Testis (tissue), 2 donors: ENCODE results near the gene FLACC1.
"Not testable (repeated sequence)": the region's sequence is repeated elsewhere in the genome, so short reads cannot be mapped to it uniquely, and the experiment has no call there.

Source experiments
- POLR2A ChIP-seq: fragments of 450-650 bp; IDR thresholded peaks from one replicate; pipeline ENCODE4 v1.6.1; 2017; ENCODE audit warnings: antibody characterized with exemption, mild to moderate bottlenecking, moderate library complexity
- TF ChIP-seq, protein P1 (sequence below), 3 experiments: fragments of 450-650 bp in 2 of 3; fragments of 200-600 bp in 1 of 3; sonication (generic) in 1 of 3; IDR thresholded peaks; one replicate each; pipeline ENCODE4 v1.5.1; 2016 to 2019; ENCODE audit warnings: antibody characterized with exemption in 3 of 3, mild to moderate bottlenecking in 2 of 3, moderate library complexity in 1 of 3

DNA sequence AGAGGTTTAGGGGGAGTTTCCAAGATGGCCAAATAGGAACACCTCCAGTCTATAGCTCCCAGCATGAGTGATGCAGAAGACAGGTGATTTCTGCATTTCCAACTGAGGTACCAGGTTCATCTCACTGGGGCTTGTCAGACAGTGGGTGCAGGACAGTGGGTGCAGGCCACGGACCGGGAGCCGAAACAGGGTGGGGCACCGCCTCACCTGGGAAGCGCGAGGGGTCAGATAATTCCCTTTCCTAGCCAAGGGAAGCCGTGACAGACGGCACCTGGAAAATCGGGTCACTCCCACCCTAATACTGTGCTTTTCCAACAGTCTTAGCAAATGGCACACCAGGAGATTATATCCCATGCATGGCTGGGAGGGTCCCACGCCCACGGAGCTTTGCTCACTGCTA lies 57.2 kb downstream of the FLACC1 start:
- TF ChIP-seq, protein P1, sequence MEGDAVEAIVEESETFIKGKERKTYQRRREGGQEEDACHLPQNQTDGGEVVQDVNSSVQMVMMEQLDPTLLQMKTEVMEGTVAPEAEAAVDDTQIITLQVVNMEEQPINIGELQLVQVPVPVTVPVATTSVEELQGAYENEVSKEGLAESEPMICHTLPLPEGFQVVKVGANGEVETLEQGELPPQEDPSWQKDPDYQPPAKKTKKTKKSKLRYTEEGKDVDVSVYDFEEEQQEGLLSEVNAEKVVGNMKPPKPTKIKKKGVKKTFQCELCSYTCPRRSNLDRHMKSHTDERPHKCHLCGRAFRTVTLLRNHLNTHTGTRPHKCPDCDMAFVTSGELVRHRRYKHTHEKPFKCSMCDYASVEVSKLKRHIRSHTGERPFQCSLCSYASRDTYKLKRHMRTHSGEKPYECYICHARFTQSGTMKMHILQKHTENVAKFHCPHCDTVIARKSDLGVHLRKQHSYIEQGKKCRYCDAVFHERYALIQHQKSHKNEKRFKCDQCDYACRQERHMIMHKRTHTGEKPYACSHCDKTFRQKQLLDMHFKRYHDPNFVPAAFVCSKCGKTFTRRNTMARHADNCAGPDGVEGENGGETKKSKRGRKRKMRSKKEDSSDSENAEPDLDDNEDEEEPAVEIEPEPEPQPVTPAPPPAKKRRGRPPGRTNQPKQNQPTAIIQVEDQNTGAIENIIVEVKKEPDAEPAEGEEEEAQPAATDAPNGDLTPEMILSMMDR (IDR thresholded peaks at IDR 0.05) = not testable (repeated sequence)
- TF ChIP-seq POLR2A = not testable (repeated sequence)
